OCI-LY1 (cell line): ENCODE measurements around the gene CACNA1C.

Source experiments
- EZH2 ChIP-seq: fragments of 200-600 bp; sonication (generic), shearing (Covaris generic); IDR thresholded peaks from 2 replicates; pipeline ENCODE4 v1.8.0; 2017; ENCODE audit warnings: borderline replicate concordance, mixed run types, mild to moderate bottlenecking, antibody characterized with exemption, low read length, moderate library complexity, mixed read lengths
- TF ChIP-seq, protein P1 (sequence below): fragments of 200-600 bp; sonication (generic), shearing (Covaris generic); IDR thresholded peaks from 2 replicates; pipeline ENCODE4 v1.5.1; 2017; ENCODE audit warnings: mild to moderate bottlenecking, antibody characterized with exemption, low read length, moderate library complexity, mixed read lengths

DNA sequence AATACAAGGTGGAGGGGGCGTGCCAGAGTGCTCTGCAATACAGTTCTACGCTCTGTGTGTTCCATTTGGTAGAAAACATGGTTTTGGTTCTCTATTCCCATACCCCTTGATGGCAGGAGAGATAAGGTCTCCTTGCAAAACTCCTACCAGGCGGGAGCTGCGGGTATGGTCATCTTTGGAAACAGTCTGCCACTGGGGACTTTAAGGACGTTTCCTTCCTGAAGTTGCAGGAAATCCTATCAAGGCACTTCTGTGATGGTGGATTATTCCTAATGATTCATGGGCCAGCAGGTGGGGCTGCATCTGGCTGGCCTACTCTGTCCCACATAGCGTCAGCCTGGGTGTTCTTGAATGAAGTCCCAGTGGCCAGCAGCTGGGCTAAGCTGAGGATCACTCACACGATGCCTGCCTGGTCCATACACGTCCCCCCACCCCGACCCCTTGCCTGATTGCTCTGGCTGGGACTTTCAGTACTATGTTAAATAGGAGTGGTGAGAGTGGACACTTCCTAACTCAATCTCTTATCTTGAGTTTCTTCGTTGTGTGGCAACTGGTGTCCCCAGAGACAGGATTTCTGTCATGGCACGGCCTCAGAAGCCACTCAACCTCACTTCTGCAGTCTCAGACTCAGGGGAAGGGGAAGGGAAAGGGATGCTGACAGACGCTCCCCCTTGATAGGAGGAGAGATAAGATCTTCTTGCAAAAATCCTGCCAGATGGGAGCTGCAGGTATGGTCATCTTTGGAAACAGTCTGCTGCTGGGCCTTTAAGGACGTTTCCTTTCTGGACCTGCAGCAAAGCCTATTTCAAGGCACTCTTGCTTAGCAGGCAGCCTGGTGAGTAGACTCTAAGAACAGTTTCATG, 680.9 kb downstream of the CACNA1C start:
- TF ChIP-seq EZH2 = no peak
- TF ChIP-seq, protein P1, sequence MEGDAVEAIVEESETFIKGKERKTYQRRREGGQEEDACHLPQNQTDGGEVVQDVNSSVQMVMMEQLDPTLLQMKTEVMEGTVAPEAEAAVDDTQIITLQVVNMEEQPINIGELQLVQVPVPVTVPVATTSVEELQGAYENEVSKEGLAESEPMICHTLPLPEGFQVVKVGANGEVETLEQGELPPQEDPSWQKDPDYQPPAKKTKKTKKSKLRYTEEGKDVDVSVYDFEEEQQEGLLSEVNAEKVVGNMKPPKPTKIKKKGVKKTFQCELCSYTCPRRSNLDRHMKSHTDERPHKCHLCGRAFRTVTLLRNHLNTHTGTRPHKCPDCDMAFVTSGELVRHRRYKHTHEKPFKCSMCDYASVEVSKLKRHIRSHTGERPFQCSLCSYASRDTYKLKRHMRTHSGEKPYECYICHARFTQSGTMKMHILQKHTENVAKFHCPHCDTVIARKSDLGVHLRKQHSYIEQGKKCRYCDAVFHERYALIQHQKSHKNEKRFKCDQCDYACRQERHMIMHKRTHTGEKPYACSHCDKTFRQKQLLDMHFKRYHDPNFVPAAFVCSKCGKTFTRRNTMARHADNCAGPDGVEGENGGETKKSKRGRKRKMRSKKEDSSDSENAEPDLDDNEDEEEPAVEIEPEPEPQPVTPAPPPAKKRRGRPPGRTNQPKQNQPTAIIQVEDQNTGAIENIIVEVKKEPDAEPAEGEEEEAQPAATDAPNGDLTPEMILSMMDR = no peak
